GM19238 (cell line): ENCODE measurements around the gene IDE.
"Not testable (repeated sequence)": the region's sequence is repeated elsewhere in the genome, so short reads cannot be mapped to it uniquely, and the experiment has no call there.

ENCODE experiments used
- DNase-seq: peaks from one replicate; pipeline ENCODE4 v3.0.0; 2011; ENCODE audit warnings: low spot score; ENCODE audit not compliant: insufficient read length

Gene IDE

DNA sequence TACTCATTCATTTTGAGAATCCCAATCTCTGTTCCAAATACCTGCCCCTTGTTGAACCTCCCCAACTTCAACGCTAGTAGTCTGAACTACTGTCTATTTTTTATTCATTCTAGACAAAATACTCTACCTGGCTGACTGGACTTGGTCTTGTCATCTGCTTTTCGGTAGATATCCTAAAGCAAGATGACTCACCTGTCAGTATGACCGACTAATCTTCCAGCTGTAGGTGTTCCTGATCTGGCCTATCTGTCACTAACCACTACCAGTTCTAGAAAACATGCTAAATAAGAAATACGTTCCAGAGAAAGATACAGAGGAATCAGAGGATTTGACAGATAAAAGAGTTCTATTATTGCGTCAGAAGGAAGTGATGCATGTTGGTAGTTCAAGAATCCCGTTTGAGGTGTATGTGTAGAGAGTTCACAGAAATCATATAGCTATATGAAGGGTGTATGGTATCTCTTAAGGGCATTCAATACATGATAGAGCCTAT lies 81.1 kb downstream of the IDE start:
- no peak for DNase-seq

DNA sequence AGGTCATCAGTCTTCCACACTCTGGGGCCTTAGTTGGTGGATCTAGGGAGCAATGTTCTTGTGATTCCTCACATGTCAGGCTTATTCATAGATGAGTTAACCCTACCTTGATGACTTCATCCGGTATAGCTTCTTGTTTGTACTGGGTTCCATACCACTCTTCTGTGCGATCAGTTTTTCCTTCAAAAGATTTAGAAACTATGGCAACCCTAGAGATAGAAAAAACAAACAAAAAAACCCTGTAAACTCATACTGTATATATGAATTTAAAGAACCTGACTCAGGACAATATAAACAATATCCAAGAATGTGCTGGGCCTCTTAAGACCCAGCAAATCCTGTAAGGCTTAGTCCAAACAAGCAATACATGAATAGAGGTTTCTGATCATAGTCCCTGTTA lies 83.5 kb downstream of the IDE start:
- DNase-seq, result no peak

DNA sequence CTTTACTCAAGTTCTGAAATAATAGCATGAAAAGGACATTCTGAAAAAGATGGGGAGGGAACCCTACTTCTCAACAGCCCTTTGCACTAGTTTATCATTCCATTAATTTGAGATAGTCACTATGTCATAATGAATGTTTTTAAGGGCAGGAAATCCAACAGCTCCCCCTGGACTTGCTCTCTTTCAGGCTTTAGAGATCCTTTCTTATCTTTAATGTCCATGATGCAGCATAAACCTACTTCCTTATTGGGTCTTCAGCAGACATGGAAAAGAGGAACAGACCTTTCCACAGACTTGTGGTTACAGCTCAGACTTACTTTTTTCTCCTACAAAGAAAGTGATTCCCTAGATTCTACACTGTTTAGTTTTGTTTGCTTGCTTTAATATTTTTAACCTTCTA lies 87.3 kb downstream of the IDE start:
- DNase-seq, result no peak

DNA sequence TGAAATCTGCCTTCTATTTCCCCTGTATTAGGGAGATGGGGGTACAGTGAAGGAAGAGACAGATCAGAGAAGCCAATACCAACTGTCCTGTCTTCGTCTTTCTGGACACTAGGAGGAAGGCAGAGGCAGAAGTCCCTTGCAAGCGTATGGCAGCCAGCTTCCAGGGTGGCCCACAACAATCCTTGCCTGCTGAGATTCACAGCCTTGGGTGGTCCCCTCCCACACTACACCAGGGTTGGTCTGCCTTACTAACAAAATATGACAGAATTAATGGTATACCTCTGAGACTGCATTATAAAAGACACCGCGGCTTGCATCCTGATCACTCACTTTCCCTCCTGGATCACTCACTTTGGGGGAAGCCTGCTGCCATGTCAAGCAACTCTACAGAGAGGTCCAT lies 90.4 kb downstream of the IDE start:
- no peak for DNase-seq

DNA sequence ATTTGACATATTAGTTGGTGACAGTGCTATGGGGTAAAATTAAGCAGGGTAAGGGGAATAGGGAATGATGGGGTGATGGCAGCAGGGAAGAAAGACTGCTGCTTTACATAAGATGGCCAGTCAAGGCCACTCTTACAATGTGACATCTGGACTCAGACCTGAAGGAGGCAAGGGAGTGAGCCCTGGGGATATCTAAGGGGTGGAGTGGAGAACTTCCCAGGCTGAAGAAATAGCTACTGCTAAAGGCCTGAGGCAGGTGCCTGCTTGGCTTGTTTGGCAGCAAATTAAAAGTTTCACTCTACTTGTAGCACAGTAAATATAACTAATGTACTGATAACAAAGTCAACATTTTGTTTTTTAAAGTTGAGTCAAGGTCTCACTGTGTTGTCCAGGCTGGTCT lies 93.5 kb downstream of the IDE start:
- DNase-seq, result no peak

DNA sequence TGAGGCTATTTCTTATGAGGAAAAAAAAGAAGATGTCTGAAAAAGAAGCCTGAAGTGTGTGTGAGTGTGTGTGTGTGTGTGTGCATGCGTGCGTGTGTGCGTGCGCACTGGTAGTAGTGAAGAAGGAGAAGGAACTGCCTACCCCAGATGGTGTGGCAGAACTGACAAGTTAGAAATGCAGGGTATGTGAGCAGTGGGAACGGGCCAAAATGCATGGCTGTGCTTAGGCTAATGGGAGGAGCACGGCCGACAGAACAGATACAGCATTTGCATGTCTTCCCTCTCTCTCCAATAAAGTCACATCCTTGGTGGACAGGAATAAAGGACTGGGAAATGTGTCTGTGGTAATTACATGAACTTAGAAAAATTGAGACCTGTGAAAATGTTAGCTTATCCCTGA lies 94.3 kb downstream of the IDE start:
- DNase-seq, result no peak

DNA sequence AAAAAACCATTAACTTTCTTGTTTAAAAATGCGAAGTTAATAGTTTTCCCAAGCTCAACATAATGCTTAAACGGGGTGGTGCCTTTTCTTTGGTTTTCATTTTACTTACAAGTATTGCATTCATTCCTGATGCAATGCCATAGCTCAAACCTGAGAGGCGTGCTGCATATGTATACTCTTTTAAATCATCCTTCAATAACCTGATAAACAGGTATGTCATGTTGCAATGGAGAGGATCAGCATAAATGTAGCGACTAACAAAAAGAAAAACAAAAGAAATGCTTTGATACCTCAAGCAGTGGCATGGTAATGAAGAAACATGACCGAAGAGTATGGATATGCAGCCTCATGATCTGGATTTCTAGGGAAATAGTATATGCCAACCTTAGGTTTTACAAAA lies 95.4 kb downstream of the IDE start:
- no peak for DNase-seq

DNA sequence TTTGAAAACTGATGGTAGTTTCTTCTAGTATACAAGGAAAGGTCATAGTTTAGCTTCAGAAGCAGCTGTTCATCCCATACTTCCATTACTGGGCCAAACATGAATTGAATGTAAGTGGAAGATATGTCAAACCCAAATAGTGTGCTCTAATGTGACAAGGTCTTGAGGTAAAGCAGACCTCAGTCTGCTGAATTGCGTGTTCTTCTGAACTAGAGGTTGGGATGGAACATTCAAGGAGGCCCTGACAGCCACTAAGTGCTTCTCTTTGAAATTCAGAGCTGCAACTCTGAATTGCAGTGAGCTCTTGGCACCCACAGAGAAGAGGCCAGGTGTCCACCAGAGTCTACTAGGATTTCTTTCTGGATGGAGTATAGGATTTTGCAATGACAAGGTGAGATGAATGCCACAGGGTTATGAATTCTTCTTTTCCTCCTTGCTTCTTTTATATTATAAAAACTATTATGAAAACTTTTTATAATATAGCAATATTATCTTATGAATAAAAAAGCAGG lies 98.5 kb downstream of the IDE start:
- no peak for DNase-seq

DNA sequence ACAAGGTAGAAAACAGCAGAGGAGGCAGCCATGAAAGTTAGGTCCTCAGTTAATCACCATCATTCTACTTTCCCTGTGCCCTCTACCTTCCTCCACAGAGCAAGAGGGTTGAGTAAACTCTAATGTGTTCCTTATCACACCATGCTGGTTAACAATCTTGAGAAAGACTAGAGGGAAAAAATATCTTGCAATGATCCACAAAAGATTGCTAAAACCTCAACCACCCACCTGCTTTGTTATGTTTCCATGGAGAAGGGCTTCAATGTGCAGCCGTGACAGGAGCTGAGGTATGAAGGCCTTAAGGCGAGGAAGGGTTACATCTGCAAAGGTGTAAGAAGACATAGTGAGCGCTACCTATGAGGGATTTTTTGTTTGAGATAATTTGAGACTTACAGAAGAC lies 103.9 kb downstream of the IDE start:
- no peak for DNase-seq

DNA sequence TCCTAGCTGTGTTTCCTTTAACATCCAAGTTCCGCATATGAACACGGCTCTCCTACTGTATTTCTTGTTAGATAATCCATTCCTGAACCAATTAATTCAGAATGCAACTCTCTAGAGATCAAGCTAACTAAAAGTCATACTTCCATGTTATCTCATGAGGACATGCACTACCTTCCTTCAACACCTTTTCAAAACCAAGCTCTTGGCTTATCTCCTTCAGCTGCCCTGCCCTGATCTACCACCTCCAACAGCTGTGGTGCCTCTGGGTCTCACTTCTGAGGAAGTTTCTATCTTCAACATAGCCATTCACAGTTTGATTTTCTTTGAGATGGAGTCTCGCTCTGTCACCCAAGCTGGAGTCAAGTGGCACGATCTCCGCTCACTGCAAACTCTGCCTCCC lies 109.5 kb downstream of the IDE start:
- DNase-seq, result no peak

DNA sequence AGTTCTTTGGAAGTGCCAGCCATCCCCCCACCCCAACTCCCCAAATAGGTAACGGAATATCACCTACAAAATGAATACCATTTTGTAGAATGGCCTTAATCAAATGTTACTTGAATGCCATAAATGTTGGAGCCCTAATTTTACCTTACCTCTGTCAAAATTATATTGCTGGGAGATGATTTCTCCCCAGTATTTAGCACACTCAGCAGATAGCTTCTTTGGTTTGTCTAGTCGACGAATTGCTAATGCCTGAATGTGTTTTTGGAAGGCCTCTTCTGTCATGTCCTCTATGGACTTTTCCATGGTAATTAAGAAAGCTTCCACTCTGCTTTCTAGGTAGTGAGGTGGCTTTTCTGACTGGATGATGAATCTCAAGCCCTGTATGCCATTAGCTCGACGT lies 110.3 kb downstream of the IDE start:
- no peak for DNase-seq

DNA sequence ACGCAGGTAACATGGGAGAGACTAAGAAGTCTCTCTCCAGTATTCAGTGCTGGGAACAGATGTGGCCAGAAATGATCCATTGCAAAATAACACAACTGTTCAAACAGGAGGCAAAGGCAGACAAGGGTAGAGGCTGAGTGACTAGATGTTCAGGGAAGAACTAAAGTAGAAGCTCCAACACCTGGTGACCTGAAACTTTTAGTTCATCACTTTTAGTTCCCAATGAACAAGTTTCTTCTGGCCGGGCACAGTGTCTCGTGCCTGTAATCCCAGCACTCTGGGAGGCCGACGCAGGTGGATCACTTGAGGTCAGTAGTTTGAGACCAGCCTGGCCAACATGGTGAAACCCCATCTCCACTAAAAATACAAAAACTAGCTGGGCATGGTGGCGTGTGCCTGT lies 118.9 kb downstream of the IDE start:
- DNase-seq, result not testable (repeated sequence)

DNA sequence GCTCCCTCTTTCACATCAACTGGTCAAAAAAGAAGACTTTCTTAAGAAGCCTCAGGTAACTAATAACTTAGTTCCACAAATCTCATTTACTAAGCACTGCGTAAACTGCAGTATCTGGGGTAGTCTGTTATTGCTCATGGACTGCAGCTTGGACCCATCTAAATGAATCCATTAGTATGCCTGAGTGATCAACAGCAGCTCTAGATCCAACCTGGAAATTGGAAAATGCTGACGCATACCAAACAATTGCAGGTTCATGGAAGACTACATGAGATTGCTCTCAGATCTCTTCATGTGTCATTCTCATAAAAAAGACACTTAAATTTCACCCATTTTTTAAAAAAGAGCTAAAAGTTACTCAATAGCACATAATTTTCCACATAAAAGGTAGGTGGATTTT lies 121.6 kb downstream of the IDE start:
- no peak for DNase-seq

DNA sequence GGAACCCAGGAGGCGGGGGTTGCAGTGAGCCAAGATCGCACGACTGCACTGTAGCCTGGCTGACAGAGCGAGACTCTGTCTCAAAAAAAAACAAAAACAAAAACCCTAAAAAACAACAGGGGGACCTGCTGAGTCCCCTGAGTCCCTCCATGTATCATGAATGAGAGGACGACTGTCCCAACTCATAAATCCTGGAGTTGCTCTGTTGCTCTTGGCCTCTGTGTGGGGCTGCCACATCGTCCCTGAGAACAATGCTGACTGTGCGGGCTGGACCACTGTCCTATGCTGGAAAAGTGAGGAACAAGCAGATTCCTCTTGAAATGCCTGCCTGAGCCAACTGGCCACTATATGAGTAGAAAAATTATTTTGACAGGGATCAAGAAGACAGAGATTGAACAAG lies 122.5 kb downstream of the IDE start:
- DNase-seq, result no peak

DNA sequence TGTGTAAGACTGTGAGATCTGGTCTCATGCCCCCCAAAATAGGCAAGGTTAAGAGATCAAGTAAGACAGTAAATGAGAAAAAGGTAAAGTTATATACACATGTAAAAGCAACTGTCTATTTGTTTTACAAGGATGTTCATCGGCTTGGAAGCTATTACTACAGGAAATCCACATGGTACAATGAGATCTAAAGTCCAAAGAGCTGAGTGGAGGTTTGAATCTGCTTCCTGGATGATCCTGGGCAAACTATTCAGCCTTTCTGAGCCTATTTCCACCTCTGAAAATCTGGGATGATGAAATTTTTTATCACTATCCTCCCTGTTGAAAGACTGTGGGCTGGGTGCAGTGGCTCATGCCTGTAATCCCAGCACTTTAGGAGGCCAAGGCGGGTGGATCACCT lies 123.0 kb downstream of the IDE start:
- no peak for DNase-seq

DNA sequence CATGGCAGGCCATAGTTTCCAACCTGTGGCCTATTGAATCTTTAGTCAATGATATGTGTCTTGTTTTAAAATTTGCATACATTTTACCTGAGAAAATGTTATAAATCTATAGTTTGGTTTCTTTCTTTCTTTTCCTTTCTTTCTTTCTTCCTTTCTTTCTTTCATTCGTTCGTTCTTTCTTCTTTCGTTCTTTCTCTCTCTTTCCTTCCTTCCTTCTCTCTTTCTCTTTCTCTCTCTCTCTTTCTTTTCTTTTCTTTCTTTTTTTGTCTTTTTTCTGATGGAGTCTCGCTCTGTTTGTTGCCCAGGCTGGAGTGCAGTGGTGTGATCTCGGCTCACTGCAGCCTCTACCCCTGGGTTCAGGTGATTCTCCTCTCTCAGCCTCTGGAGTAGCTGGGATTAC lies 133.3 kb downstream of the IDE start:
- DNase-seq, result no peak

DNA sequence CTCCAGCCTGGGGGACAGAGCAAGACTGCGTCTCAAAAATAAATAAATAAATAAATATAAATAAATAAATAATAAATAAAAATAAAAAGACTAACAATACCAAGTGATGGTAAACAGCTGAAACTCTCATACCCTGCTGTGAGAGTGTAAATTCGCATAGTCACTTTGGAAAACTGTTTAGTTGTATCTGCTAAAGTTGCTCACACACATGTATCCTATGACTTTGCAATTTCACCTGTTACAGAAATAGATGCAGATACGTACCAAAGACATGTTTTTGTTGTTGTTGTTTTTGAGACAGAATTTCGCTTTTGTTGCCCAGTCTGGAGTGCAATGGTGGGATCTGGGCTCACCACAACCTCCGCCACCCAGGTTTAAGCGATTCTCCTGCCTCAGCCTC lies 135.7 kb downstream of the IDE start:
- no peak for DNase-seq

DNA sequence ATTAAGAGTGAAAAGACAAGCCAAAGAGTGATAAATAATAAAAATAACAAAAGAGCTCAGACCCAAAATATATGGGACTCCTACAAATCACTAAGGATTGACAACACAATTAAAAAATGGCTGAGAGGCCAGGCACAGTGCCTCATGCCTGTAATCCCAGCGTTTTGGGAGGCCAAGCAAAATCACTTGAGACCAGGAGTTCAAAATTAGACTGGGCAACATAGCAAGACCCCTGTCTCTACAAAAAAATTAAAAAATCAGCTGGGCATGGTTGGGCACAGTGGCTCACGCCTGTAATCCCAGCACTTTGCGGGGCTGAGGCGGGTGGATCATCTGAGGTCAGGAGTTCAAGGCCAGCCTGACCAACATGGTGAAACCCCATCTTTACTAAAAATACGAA lies 137.3 kb downstream of the IDE start:
- DNase-seq, result no peak

DNA sequence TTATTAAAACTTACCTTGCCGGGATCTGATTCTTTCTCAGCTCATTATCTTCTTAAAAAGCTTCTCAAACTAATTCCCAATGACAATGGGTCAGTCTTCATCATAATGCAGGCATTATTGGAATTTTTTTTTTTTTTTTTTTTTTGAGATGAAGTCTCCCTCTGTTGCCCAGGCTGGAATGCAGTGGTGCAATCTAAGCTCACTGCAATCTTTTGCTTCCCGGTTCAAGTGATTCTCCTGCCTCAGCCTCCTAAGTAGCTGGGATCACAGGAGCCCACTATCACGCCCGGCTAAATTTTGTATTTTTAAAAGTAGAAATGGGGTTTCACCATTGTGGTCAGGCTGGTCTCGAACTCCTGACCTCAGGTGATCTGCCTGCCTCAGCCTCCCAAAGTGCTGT lies 137.8 kb downstream of the IDE start:
- not testable (repeated sequence) for DNase-seq

DNA sequence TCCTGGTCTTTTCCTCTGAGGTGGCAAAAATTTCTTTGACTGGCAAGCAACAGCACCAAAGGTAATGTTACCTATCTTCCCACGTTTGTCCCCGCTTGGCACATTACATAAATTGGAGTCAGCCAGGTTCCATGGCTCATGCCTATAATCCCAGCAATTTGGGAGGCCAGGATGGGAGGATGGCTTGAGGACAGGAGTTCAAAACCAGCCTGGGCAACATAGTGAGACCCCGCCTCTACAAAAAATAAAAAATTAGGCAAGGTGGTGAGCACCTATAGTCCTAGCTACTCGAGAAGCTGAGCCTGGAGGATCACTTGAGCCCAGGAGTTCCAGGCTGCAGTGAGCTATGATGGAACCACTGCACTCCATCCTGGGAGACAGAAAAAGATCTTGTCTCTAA lies 139.5 kb downstream of the IDE start:
- DNase-seq, result no peak

DNA sequence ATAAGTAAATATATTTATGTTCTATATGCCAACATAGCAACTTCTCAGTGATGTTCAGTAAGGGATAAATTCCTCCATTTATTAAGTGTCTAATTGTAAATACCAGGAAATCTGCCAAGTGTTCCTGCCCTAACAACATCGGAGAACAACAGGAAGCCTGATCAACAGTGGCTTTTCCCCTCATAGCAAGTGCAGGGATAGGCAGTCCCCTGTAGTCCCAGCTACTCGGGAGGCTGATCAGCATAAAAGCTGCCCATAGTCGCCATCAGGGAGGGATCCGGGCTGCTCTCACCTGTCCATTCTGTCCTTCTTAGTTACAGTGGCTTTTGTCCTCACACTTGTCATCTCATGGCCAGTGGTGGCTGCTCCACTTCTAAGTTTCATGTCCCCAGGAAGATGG lies 141.3 kb downstream of the IDE start:
- DNase-seq, result no peak

DNA sequence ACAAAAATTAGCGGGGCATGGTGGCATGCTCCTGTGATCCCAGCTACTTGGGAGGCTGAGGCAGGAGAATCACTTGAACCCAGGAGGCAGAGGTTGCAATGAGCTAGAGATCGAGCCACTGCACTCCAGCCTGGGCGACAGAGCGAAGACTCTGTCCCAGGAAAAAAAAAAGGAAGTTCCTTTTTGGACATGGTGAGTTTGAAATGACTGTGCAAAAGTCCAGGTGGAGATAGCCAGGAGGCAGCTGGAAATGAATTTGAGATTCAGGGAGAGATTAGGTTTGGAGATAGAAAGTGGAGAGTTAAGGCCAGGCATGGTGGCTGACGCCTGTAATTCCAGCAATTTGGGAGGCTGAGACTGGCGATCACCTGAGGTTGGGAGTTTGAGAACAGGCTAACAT lies 143.8 kb downstream of the IDE start:
- DNase-seq, result no peak

DNA sequence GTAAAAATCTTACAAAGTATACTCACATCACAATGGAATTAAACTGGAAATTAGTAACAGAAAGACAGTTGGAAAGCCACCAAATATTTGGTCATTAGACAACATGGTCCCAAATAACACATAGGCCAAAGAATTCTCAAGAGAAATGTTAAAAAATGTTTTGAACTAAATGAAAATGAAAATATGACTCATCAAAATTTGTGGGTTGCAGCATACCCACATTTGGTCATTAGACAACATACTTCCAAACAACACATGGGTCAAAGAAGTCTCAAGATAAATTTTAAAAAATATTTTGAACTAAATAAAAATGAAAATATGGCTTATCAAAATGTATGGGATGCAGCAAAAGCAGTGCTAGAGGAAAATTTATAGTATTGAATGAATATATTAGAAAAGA lies 152.3 kb downstream of the IDE start:
- no peak for DNase-seq

DNA sequence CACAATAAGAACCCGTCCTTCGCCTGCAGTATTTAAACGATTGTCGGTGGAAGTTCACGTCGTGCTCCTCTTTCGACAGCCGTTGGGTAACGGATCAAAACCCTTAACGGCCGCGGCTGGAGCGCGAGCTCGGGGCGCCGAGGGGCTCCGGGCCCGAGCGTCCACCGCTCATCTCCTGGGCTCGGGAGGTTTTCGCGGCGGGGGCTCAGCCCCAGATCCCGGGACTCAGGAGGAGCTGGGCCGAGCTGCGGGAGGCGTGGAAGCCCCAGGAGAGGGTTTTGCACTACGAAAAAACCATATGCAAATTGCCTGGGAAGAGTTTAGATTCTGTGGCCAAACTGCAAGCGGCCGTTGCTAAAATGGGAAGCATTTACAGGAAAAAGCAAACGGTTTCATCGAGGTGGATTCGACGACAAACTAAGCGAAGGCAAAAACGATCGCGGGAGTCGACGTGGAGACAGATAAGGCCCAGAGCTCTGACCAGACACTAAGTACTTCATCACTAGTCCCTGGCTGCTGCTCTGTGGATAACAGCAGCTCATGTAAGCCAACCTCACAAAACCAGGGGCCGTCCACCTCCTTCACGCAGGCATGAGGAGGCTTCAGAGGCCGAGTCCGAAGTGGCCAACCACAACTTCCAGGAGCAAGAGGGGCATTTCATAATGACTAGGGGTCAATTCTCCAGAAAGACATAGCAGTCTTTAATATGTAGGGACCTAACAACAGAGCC lies 153.2 kb downstream of the IDE start:
- DNase-seq, result no peak
